Measurements from ENCODE around the gene HDGFL1. TPM values are rescaled to one million over a fixed set of nuclear protein-coding genes. Genes with fewer than 3 reads are reported as not detected.

The HDGFL1 gene
- total RNA-seq, 1 experiment from 2014 or later = not detected

- TF ChIP-seq CTCF (conservative IDR thresholded peaks at IDR 0.05; ENCODE audit: low read depth, low read length) = no peak
- TF ChIP-seq EZH2 (IDR thresholded peaks at IDR 0.05; ENCODE audit: low read length, unreplicated experiment) = no peak
- no peak for TF ChIP-seq EZH2phosphoT487 (IDR thresholded peaks at IDR 0.05; ENCODE audit: borderline replicate concordance, low read length)
- no peaks in the 10 kb centered on the region for H3K9me3 ChIP-seq (ENCODE audit: low read length)
- no peaks in the 10 kb centered on the region for H3K9me2 ChIP-seq (replicated peaks; ENCODE audit: low read length)
- H3K27me3 ChIP-seq (ENCODE audit: low read length) = no peaks in the 10 kb centered on the region
- H3K27ac ChIP-seq (ENCODE audit: low read length) = no peak overlapping the region
- ChIA-PET CTCF (no interaction called here), POLR2A (ENCODE audit: unreplicated experiment) (no interaction called here)
- DNase-seq (no peak), ATAC-seq (no peak)
- H3K4me1 ChIP-seq (ENCODE audit: insufficient read depth, low read length) = no peaks in the 10 kb centered on the region
- no peak overlapping the region for H3K4me2 ChIP-seq (ENCODE audit: low read length)
- BruUV-seq (replicated peaks) = no TSS peak
- H2AFZ ChIP-seq (ENCODE audit: low read length) = no peak overlapping the region
- intact Hi-C loops (cut with micrococcal nuclease) = no loop called here
- no peak overlapping the region for H3K4me3 ChIP-seq (ENCODE audit: low read length)
- no peaks in the 10 kb centered on the region for H3F3A ChIP-seq (ENCODE audit: low read length, unreplicated experiment)
- H4K20me1 ChIP-seq (ENCODE audit: low read length) = no peaks in the 10 kb centered on the region
- no peaks in the 10 kb centered on the region for H3K79me2 ChIP-seq (ENCODE audit: low read length)
- H3K36me3 ChIP-seq (ENCODE audit: low read depth, low read length) = no peaks in the 10 kb centered on the region
- no peak overlapping the region for H3K9ac ChIP-seq (ENCODE audit: low read length)
Observed at GRCh38 chr6:22610127-22610526, 40.8 kb downstream of the HDGFL1 start.

- no peak for TF ChIP-seq CTCF (conservative IDR thresholded peaks at IDR 0.05; ENCODE audit: low read depth, low read length)
- TF ChIP-seq EZH2phosphoT487 (IDR thresholded peaks at IDR 0.05; ENCODE audit: borderline replicate concordance, low read length) = no peak
- no peak for TF ChIP-seq EZH2 (IDR thresholded peaks at IDR 0.05; ENCODE audit: low read length, unreplicated experiment)
- no peak overlapping the region for H3K4me2 ChIP-seq (ENCODE audit: low read length)
- H3K4me1 ChIP-seq (ENCODE audit: insufficient read depth, low read length) = no peaks in the 10 kb centered on the region
- H2AFZ ChIP-seq (ENCODE audit: low read length) = no peak overlapping the region
- H3K79me2 ChIP-seq (ENCODE audit: low read length) = no peaks in the 10 kb centered on the region
- ChIA-PET CTCF (no interaction called here), POLR2A (ENCODE audit: unreplicated experiment) (no interaction called here)
- H4K20me1 ChIP-seq (ENCODE audit: low read length) = no peaks in the 10 kb centered on the region
- ATAC-seq (no peak), DNase-seq (no peak)
- BruUV-seq (replicated peaks) = no TSS peak
- no peaks in the 10 kb centered on the region for H3K9me2 ChIP-seq (replicated peaks; ENCODE audit: low read length)
- H3K4me3 ChIP-seq (ENCODE audit: low read length) = no peak overlapping the region
- no peaks in the 10 kb centered on the region for H3K27me3 ChIP-seq (ENCODE audit: low read length)
- no peaks in the 10 kb centered on the region for H3K36me3 ChIP-seq (ENCODE audit: low read depth, low read length)
- no peaks in the 10 kb centered on the region for H3F3A ChIP-seq (ENCODE audit: low read length, unreplicated experiment)
- H3K9me3 ChIP-seq (ENCODE audit: low read length) = no peaks in the 10 kb centered on the region
- no peak overlapping the region for H3K27ac ChIP-seq (ENCODE audit: low read length)
- H3K9ac ChIP-seq (ENCODE audit: low read length) = no peak overlapping the region
- intact Hi-C loops (cut with micrococcal nuclease) = no loop called here
Observed at GRCh38 chr6:22612236-22612635, 42.9 kb downstream of the HDGFL1 start.

GRCh38 chr6:22613051-22613450 is 43.7 kb downstream of the HDGFL1 start:
- Histone ChIP-seq H3K9me3 (ENCODE audit: low read length) (no peaks in the 10 kb centered on the region), H4K20me1 (ENCODE audit: low read length) (no peaks in the 10 kb centered on the region), H2AFZ (ENCODE audit: low read length) (no peak overlapping the region), H3F3A (ENCODE audit: low read length, unreplicated experiment) (no peaks in the 10 kb centered on the region), H3K27me3 (ENCODE audit: low read length) (no peaks in the 10 kb centered on the region), H3K4me3 (ENCODE audit: low read length) (no peak overlapping the region), H3K36me3 (ENCODE audit: low read depth, low read length) (no peaks in the 10 kb centered on the region), H3K27ac (ENCODE audit: low read length) (no peak overlapping the region), H3K9ac (ENCODE audit: low read length) (no peak overlapping the region), H3K4me2 (ENCODE audit: low read length) (no peak overlapping the region), H3K79me2 (ENCODE audit: low read length) (no peaks in the 10 kb centered on the region), H3K9me2 (replicated peaks; ENCODE audit: low read length) (no peaks in the 10 kb centered on the region), H3K4me1 (ENCODE audit: insufficient read depth, low read length) (no peaks in the 10 kb centered on the region)
- intact Hi-C loops (cut with micrococcal nuclease) = no loop called here
- TF ChIP-seq CTCF (conservative IDR thresholded peaks at IDR 0.05; ENCODE audit: low read depth, low read length) = no peak
- TF ChIP-seq EZH2 (IDR thresholded peaks at IDR 0.05; ENCODE audit: low read length, unreplicated experiment) = no peak
- no peak for TF ChIP-seq EZH2phosphoT487 (IDR thresholded peaks at IDR 0.05; ENCODE audit: borderline replicate concordance, low read length)
- BruUV-seq (replicated peaks) = no TSS peak
- ATAC-seq (no peak), DNase-seq (no peak)
- CTCF ChIA-PET = no interaction called here
- POLR2A ChIA-PET (ENCODE audit: unreplicated experiment) = no interaction called here
